ENCODE results near the gene NTNG1.

NTNG1 gene

GRCh38 chr1:107342768-107343167 is 201.9 kb downstream of the NTNG1 start:
- H3K36me3 ChIP-seq (ENCODE audit: insufficient read depth) = no peaks in the 10 kb centered on the region
- no peak overlapping the region for H3K4me2 ChIP-seq
- H3K79me2 ChIP-seq (ENCODE audit: insufficient read depth, low read depth) = no peaks in the 10 kb centered on the region
- H3K9ac ChIP-seq = no peak overlapping the region
- no peaks in the 10 kb centered on the region for H4K20me1 ChIP-seq (ENCODE audit: insufficient read depth)
- H3K4me3 ChIP-seq (IDR thresholded peaks at IDR 0.05; ENCODE audit: insufficient read depth, low read depth, low read length) = no peak overlapping the region
- no peaks in the 10 kb centered on the region for H3K4me1 ChIP-seq (ENCODE audit: low read depth, poor library complexity, severe bottlenecking)
- no peaks in the 10 kb centered on the region for H3K27me3 ChIP-seq (ENCODE audit: insufficient read depth, low read depth)
- H2AFZ ChIP-seq (ENCODE audit: low read depth) = no peak overlapping the region
- H3K27ac ChIP-seq = no peak overlapping the region
- TF ChIP-seq, protein P1, sequence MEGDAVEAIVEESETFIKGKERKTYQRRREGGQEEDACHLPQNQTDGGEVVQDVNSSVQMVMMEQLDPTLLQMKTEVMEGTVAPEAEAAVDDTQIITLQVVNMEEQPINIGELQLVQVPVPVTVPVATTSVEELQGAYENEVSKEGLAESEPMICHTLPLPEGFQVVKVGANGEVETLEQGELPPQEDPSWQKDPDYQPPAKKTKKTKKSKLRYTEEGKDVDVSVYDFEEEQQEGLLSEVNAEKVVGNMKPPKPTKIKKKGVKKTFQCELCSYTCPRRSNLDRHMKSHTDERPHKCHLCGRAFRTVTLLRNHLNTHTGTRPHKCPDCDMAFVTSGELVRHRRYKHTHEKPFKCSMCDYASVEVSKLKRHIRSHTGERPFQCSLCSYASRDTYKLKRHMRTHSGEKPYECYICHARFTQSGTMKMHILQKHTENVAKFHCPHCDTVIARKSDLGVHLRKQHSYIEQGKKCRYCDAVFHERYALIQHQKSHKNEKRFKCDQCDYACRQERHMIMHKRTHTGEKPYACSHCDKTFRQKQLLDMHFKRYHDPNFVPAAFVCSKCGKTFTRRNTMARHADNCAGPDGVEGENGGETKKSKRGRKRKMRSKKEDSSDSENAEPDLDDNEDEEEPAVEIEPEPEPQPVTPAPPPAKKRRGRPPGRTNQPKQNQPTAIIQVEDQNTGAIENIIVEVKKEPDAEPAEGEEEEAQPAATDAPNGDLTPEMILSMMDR (conservative IDR thresholded peaks at IDR 0.05; ENCODE audit: low read depth, low read length) = no peak

DNA sequence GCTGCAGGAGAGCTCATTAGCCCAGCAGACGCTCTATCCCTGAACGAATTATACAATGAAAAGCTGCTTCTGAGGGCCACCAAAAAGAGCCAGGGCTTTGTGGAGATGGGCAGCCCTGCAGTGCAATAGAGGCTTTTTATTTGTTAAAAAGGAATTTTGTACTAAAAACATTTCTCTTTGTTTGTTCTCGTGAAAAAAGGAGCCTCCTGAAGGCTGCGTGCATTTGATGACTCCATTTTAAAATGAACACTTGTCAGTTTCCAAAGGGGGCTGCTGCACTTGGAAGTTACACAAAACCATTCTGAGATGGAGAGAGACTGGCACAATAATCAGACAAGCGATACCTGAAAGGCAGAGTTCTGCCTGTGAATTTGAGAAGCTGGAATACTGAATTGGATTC is 202.8 kb downstream of the NTNG1 start:
- Histone ChIP-seq H3K4me1 (ENCODE audit: low read depth, poor library complexity, severe bottlenecking) (no peaks in the 10 kb centered on the region), H4K20me1 (ENCODE audit: insufficient read depth) (no peaks in the 10 kb centered on the region)

GRCh38 chr1:107344268-107344760 is 203.5 kb downstream of the NTNG1 start:
- Histone ChIP-seq H2AFZ (ENCODE audit: low read depth) (no peak overlapping the region), H3K4me2 (no peak overlapping the region), H3K36me3 (ENCODE audit: insufficient read depth) (no peaks in the 10 kb centered on the region), H4K20me1 (ENCODE audit: insufficient read depth) (no peaks in the 10 kb centered on the region), H3K27me3 (ENCODE audit: insufficient read depth, low read depth) (no peaks in the 10 kb centered on the region), H3K4me3 (IDR thresholded peaks at IDR 0.05; ENCODE audit: insufficient read depth, low read depth, low read length) (no peak overlapping the region), H3K9ac (no peak overlapping the region), H3K79me2 (ENCODE audit: insufficient read depth, low read depth) (no peaks in the 10 kb centered on the region), H3K4me1 (ENCODE audit: low read depth, poor library complexity, severe bottlenecking) (no peaks in the 10 kb centered on the region), H3K27ac (no peak overlapping the region)
- TF ChIP-seq, protein P1 (conservative IDR thresholded peaks at IDR 0.05; ENCODE audit: low read depth, low read length) = no peak

More for the DNA sequence above, 202.8 kb downstream of the NTNG1 start:
- no peak overlapping the region for H3K4me2 ChIP-seq
- no peak overlapping the region for H3K9ac ChIP-seq
- H2AFZ ChIP-seq (ENCODE audit: low read depth) = no peak overlapping the region
- no peak overlapping the region for H3K27ac ChIP-seq
- no peaks in the 10 kb centered on the region for H3K27me3 ChIP-seq (ENCODE audit: insufficient read depth, low read depth)
- H3K36me3 ChIP-seq (ENCODE audit: insufficient read depth) = no peaks in the 10 kb centered on the region
- H3K4me3 ChIP-seq (IDR thresholded peaks at IDR 0.05; ENCODE audit: insufficient read depth, low read depth, low read length) = no peak overlapping the region
- no peaks in the 10 kb centered on the region for H3K79me2 ChIP-seq (ENCODE audit: insufficient read depth, low read depth)
- TF ChIP-seq, protein P1 (conservative IDR thresholded peaks at IDR 0.05; ENCODE audit: low read depth, low read length) = no peak

DNA sequence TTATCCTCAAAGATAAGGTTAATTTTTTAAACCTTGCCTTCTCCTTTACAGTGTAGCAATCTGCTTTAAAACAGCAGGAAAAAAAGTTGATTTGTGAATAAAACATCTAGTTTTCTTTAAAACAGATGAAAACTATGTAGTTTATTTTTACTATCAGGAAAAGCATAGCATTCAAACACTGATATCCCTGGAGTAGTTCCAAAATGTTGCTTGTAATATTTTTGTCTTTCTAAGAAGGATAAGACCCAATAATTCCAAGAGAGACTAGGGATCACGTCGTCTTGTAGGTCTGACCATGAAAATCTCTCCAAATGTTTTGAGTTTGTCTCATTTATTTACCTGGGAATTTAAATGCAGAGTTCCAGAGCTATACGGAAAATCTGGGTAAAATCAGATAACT is 204.0 kb downstream of the NTNG1 start:
- TF ChIP-seq, protein P1 (conservative IDR thresholded peaks at IDR 0.05; ENCODE audit: low read depth, low read length) = no peak
- Histone ChIP-seq H2AFZ (ENCODE audit: low read depth) (no peak overlapping the region), H3K79me2 (ENCODE audit: insufficient read depth, low read depth) (no peaks in the 10 kb centered on the region), H3K4me2 (no peak overlapping the region), H3K4me1 (ENCODE audit: low read depth, poor library complexity, severe bottlenecking) (no peaks in the 10 kb centered on the region), H3K9ac (no peak overlapping the region), H3K27ac (no peak overlapping the region), H4K20me1 (ENCODE audit: insufficient read depth) (no peaks in the 10 kb centered on the region), H3K36me3 (ENCODE audit: insufficient read depth) (no peaks in the 10 kb centered on the region), H3K4me3 (IDR thresholded peaks at IDR 0.05; ENCODE audit: insufficient read depth, low read depth, low read length) (no peak overlapping the region), H3K27me3 (ENCODE audit: insufficient read depth, low read depth) (no peaks in the 10 kb centered on the region)
